ENCODE data around the gene EIF4A3.

EIF4A3 gene

DNA sequence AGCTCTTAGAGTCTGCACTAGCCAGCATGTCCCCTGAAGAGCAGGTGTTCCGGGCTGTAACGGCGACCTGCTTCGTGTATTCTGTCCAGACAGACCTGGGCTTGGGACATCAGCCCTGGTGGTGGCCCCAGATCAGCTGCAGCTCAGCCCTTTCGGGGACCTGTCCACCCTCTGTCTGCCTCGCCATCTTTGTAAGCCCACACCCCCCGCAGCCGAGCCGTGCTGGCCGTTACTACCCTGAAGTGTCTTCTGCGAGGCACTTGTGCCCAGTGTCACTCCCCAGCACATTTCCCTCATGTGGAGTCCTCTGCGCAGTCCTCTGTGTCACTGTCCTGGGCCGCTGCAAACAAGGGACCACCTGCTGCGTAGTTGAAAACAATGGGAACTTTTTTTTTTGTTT is 33.3 kb upstream of the EIF4A3 start:
- H3K9ac ChIP-seq = no peak overlapping the region
- no peak overlapping the region for H3K4me3 ChIP-seq
- no peaks in the 10 kb centered on the region for H3K9me3 ChIP-seq (replicated peaks in 1 of 11)
- no peaks in the 10 kb centered on the region for H3K4me1 ChIP-seq
- H3K36me3 ChIP-seq = no peaks in the 10 kb centered on the region
- TF ChIP-seq Cebpa-rat (IDR thresholded peaks at IDR 0.05) = no peak
- no peaks in the 10 kb centered on the region; a peak in 1 of 22 replicates for H4K20me1 ChIP-seq
- H3K27ac ChIP-seq = no peak overlapping the region
- H3K27me3 ChIP-seq = no peaks in the 10 kb centered on the region
- H3K4me2 ChIP-seq = no peak overlapping the region

DNA sequence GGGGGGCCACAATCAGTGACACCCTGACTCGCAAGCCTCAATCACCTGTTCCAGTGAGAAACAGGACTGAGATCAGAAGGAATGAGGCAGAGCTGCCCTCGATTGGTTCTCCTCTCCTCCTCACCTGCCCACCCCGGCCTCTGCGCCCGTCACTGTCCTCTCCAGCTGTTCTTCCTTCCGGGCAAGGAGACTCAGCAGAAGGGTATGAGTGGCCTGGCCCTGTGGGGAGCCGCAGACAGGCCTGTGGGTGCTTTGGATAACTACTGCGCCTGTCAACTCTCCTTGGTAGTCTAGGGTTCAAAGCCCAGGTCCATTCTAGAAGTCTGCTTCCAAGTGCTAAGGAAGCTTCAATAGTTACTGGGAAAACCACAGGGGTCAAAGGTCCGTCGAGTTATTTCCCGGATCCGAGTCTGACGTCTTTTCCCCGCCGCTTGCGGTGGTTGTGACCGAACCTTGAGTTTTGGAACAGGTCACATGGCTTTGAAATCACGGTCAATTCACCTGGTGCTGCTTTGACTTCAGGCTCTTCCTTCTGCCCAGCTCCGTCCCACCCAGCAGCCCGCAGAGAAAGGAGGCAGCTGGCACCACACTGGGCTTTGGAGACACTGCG is 31.2 kb upstream of the EIF4A3 start:
- TF ChIP-seq Cebpa-rat (IDR thresholded peaks at IDR 0.05) = no peak
- Histone ChIP-seq H3K4me1 (no peaks in the 10 kb centered on the region), H3K9me3 (replicated peaks in 1 of 11) (no peaks in the 10 kb centered on the region), H3K9ac (no peak overlapping the region), H3K36me3 (no peaks in the 10 kb centered on the region), H3K27ac (no peak overlapping the region), H3K4me3 (no peak overlapping the region), H4K20me1 (no peaks in the 10 kb centered on the region; a peak in 1 of 22 replicates), H3K27me3 (no peaks in the 10 kb centered on the region), H3K4me2 (no peak overlapping the region)

DNA sequence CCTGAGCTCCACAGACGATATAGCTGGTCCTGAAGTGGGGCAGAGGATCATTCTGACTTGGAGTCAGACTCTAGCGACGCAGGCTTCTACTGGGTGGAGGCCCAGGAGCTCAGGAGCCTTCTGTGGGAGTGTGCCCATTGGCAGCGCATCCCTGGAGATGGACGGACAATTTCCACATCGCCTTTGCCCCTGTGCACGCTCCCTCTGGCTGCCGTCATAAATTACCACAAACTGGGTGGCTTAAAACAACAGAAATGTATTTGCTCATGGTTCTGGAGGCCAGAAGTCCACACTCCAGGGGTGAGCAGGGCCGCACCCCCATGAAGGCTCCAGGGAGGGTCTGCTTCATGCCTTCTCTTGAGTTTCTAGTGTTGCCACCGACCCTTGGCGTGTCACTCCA is 29.8 kb upstream of the EIF4A3 start:
- TF ChIP-seq Cebpa-rat (IDR thresholded peaks at IDR 0.05) = no peak
- H3K9me3 ChIP-seq (replicated peaks in 1 of 11) = no peaks in the 10 kb centered on the region
- no peaks in the 10 kb centered on the region for H3K27me3 ChIP-seq
- no peak overlapping the region for H3K4me3 ChIP-seq
- H3K4me1 ChIP-seq = no peaks in the 10 kb centered on the region
- H3K4me2 ChIP-seq = no peak overlapping the region
- H3K36me3 ChIP-seq = no peaks in the 10 kb centered on the region
- no peak overlapping the region for H3K9ac ChIP-seq
- no peak overlapping the region for H3K27ac ChIP-seq
- no peaks in the 10 kb centered on the region; a peak in 1 of 22 replicates for H4K20me1 ChIP-seq

DNA sequence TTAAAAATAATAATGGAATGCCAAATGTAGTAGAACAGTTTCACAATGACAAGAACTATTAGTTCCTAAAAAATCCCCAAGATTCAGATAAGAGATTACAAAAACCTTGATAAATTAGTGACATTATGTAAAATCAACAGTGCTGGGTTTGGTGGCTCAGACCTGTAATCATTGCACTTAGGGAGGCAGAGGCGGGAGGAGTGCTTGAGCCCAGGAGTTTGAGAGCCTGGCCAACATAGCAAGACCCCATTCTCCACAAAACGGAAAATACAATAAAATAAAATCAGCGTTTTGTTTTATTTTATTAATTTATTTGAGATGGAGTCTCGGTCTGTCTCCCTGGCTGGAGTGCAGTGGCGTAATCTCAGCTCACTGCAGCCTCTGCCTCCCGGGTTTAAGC is 27.0 kb upstream of the EIF4A3 start:
- Histone ChIP-seq H3K27me3 (no peaks in the 10 kb centered on the region), H3K9me3 (replicated peaks in 1 of 11) (no peaks in the 10 kb centered on the region), H3K4me3 (no peak overlapping the region), H3K4me1 (peaks cover 0 to 3% (median 0%) of the 10 kb centered on the region in 10 experiments; a peak in 1 of 20 replicates), H3K4me2 (no peak overlapping the region), H3K27ac (no peak overlapping the region), H3K36me3 (no peaks in the 10 kb centered on the region), H3K9ac (no peak overlapping the region), H4K20me1 (no peaks in the 10 kb centered on the region; a peak in 1 of 22 replicates)
- TF ChIP-seq Cebpa-rat (IDR thresholded peaks at IDR 0.05) = no peak

DNA sequence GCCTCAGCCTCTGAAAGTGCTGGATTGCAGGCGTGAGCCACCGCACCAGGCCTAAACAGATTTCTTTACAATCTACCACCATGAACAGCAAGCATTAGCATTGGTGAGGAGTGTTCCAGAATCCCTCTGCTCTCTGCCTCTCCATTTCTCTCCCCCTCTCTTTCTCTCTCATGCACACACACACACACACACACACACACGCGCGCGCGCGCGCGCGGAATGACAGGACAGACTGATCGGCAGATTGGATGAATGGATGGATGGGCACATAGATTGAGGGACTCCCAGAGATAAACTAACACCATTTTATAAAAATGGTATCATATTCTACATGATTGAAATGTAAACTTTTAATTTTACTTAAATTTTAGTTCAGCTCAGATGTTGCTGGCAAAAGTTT is 26.2 kb upstream of the EIF4A3 start:
- no peaks in the 10 kb centered on the region for H3K27me3 ChIP-seq
- H3K4me3 ChIP-seq = no peak overlapping the region
- TF ChIP-seq Cebpa-rat (IDR thresholded peaks at IDR 0.05) = no peak

DNA sequence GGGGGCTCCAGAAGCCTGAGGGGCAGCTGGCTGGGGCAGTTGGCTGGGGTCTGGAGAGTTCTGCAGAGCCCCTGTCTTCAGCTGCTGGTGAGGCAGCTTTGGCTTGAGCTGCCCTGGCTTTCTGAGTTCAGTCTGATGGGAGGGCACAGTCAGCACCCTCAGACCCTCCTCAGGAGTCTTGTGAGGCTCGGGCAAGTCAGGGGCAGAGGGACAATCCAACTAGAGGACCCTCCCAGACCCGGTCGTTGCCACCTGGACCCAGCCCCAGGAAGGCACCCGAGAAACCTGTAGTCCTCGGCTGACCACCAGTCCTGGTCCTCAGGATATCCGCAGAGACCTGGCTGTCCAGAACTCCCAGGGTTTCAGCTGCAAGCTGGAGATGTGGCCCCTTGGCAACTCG is 24.8 kb upstream of the EIF4A3 start:
- H3K27ac ChIP-seq = no peak overlapping the region
- H3K4me1 ChIP-seq = peaks cover 0 to 3% (median 0%) of the 10 kb centered on the region in 10 experiments; a peak in 1 of 20 replicates
- H4K20me1 ChIP-seq = no peaks in the 10 kb centered on the region
- H3K4me3 ChIP-seq = no peak overlapping the region
- H3K27me3 ChIP-seq = no peaks in the 10 kb centered on the region
- H3K9ac ChIP-seq = no peak overlapping the region
- H3K9me3 ChIP-seq (replicated peaks in 1 of 11) = no peaks in the 10 kb centered on the region
- H3K36me3 ChIP-seq = no peaks in the 10 kb centered on the region
- H3K4me2 ChIP-seq = no peak overlapping the region
- no peak for TF ChIP-seq Cebpa-rat (IDR thresholded peaks at IDR 0.05)

More for the DNA sequence above, 26.2 kb upstream of the EIF4A3 start:
- no peak overlapping the region for H3K4me2 ChIP-seq
- H3K36me3 ChIP-seq = no peaks in the 10 kb centered on the region
- H3K9ac ChIP-seq = no peak overlapping the region
- H3K4me1 ChIP-seq = peaks cover 0 to 3% (median 0%) of the 10 kb centered on the region in 10 experiments; a peak in 1 of 20 replicates
- no peaks in the 10 kb centered on the region for H4K20me1 ChIP-seq
- H3K9me3 ChIP-seq (replicated peaks in 1 of 11) = no peaks in the 10 kb centered on the region
- H3K27ac ChIP-seq = no peak overlapping the region

DNA sequence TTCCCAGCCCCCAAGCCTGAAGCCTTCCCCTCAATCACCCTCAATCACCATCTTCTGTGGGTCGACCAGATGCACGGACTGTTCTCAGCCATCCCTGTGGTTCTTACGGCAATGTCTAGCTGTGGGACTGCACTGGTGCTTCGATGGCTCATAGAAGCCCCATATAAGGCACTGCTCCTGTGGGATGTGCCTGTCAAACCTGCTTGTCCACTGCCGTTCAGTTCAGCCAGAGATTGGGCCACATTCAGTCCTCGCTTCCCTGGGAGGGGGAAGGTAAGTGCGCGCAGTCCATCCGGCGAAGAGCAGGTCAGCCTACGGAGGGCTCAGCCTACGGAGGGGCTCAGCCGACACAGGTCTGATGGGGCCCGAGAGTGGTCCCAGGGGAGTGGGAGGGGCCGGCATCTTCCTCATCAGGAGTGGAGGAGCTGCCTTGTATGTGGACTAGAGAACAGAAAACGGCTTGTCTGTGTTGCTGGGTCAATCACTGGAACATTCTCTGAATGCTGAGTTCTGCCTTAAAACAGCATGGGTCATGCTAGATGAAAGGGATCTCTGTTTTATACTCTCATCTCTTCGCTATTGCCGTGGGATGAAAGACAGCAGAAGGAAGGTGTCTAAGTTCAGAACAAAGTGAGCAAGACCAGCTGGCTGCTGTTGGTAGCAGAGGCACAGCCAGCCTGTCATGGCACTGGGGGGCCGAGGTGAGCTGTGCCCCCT is 23.0 kb upstream of the EIF4A3 start, which contains the start of gene CARD14:
Gene CARD14, plus strand, starts transcription at position 247 of the 717 bp plus-strand sequence. CDS start 11,409 bp downstream, outside the sequence.
- Histone ChIP-seq H4K20me1 (no peaks in the 10 kb centered on the region), H3K4me2 (no peak within 1 kb of the TSS), H3K9ac (no peak within 1 kb of the TSS), H3K9me3 (replicated peaks in 1 of 11) (no peaks in the 10 kb centered on the region), H3K4me3 (no peak within 1 kb of the TSS), H3K36me3 (no peaks in the 10 kb centered on the region), H3K27ac (no peak within 1 kb of the TSS), H3K4me1 (peaks cover 0 to 3% (median 0%) of the 10 kb centered on the region in 10 experiments; a peak in 1 of 20 replicates), H3K27me3 (no peaks in the 10 kb centered on the region)
- TF ChIP-seq Cebpa-rat (IDR thresholded peaks at IDR 0.05) = no peak

DNA sequence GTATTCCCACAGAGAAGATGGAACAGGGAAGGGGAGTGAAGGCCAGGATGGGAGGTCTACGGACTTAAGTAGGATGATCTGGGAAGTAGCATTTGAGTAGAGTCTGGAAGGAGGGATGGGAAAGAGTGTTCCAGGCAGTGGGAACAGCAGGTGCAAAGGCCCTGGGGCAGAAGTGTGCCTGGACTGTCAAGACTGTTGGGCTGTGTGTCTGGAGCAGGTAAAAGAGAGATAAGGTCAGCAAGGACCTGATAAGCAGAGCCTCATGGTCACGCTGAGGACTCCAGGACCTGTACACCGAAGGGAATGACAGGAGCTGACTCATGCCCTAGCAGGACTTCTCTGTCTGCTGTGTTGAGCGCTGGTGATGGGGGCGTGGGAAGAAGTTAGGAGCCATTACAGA is 22.2 kb upstream of the EIF4A3 start:
- Histone ChIP-seq H3K27ac (no peak overlapping the region), H3K9ac (no peak overlapping the region), H3K9me3 (replicated peaks in 1 of 11) (no peaks in the 10 kb centered on the region), H3K27me3 (no peaks in the 10 kb centered on the region), H4K20me1 (no peaks in the 10 kb centered on the region), H3K4me1 (peaks cover 0 to 3% (median 0%) of the 10 kb centered on the region in 10 experiments; a peak in 1 of 20 replicates), H3K36me3 (no peaks in the 10 kb centered on the region), H3K4me3 (no peak overlapping the region), H3K4me2 (no peak overlapping the region)
- no peak for TF ChIP-seq Cebpa-rat (IDR thresholded peaks at IDR 0.05)

DNA sequence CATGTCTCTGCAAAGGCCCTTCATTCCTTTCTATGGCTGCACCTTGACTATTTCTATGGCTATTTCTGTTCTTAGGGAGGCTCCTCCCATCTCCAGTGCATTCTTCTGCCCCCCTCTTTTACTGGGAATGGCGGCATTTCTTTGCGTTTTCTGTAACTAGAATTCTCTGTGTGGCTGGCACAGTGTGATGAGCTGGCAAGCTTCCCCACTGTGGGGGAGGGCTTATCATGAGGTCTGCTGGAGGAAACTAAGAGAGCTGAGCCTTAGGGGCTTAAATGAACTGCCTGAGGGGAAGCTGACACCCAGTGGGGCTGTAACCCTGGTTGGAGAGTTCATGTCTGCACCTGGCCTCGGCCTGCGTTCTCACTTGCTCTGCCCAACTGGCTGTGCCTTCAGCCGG is 21.4 kb upstream of the EIF4A3 start:
- Histone ChIP-seq H4K20me1 (no peaks in the 10 kb centered on the region), H3K4me1 (peaks cover 0 to 3% (median 0%) of the 10 kb centered on the region in 10 experiments; a peak in 2 of 20 replicates), H3K9ac (no peak overlapping the region), H3K4me3 (no peak overlapping the region), H3K36me3 (no peaks in the 10 kb centered on the region), H3K4me2 (no peak overlapping the region), H3K27me3 (no peaks in the 10 kb centered on the region), H3K27ac (no peak overlapping the region), H3K9me3 (replicated peaks in 1 of 11) (no peaks in the 10 kb centered on the region)
- no peak for TF ChIP-seq Cebpa-rat (IDR thresholded peaks at IDR 0.05)

DNA sequence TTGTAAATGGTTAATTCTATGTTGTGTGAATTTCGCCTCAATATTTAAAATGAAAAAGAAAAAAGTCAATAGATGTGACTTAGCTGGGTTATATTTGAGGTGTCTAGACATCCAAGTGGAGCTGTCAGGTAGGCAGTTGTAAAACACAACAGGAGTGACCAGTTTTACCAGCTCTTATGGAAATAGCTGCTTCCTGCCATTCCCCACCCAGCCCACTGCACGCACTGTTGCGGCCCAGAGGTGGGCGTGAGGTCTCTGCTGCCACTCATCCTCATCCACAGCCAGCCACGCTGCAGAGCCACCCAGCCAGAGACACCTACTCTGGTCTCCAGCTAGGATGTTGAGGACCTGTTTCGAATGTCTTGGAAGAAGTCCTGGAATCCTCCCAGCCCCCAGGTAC is 19.5 kb upstream of the EIF4A3 start:
- H3K27me3 ChIP-seq = no peaks in the 10 kb centered on the region
- no peak overlapping the region for H3K9ac ChIP-seq
- no peak overlapping the region for H3K4me3 ChIP-seq
- no peak overlapping the region for H3K4me2 ChIP-seq
- H3K9me3 ChIP-seq (replicated peaks in 1 of 11) = no peaks in the 10 kb centered on the region; a peak in 1 of 22 replicates
- TF ChIP-seq Cebpa-rat (IDR thresholded peaks at IDR 0.05) = no peak
- peaks cover 0 to 18% (median 12%) of the 10 kb centered on the region in 10 experiments; a peak in 13 of 20 replicates for H3K4me1 ChIP-seq
- H4K20me1 ChIP-seq = no peaks in the 10 kb centered on the region
- H3K36me3 ChIP-seq = no peaks in the 10 kb centered on the region
- no peak overlapping the region for H3K27ac ChIP-seq
